GM18517 (cell line): ENCODE measurements around the gene CHIT1.

Experiments
- ATAC-seq: cut with Tn5 transposase; IDR thresholded peaks from one replicate; pipeline ENCODE4 v1.9.1; 2021; ENCODE audit warnings: mild to moderate bottlenecking, moderate library complexity; ENCODE audit not compliant: unreplicated experiment

CHIT1 gene

DNA sequence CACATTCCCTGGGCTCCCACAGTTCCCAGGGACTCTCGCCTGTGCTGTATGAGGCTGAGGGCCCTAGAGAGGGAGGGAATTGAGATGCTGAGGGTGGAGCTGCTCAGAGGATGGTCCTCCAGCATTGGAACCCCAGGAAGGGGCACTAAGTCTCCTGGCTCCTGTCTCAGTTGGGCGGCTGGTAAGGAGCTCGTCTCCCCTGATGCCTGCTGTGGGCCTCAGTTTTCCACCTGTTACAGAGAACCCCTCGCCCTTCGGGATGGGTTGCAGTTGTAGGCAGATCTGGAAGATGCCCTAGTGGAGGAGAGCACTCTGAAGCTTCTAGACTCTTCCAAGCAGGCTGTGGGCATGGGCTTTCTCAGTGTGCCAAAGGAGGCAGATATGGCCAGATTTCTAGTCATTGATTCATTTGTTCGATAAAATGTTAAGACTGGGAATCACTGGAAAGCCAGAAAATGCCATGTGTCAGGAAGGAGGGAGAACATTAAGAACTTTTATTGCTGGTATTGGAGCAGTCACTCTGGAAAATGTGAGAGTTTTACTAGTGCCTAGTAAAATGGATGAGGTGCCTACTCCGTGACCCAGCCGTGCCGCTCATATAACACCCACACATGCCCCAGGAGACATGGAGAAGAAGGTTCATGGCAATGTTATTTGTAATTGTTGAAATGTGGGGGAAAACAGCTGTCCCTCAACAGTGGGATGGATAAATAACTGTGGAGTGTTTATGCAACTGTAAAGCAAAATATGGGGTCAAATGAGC is 53.0 kb downstream of the CHIT1 start:
- ATAC-seq, result no peak

DNA sequence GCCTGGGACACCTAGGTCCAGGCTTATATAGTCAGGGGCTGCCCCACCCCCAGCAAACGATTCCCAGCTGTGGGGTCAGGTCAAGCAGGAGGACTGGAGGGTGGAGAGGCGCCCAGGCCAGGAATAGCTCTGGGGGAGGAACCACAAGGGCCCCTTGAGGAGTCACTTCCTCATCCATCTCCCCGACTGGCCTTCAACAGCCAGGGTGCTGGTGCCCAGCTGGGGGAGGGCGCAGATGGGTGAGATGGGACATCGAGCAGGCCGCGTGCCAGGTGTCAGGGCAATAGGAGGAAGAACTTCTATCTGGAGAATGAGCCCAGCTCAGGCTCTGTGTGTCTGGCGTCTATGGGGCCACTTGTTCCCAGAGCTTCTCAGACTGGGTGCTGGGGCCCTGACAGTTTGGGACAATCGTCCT is 53.6 kb downstream of the CHIT1 start:
- ATAC-seq, result no peak

DNA sequence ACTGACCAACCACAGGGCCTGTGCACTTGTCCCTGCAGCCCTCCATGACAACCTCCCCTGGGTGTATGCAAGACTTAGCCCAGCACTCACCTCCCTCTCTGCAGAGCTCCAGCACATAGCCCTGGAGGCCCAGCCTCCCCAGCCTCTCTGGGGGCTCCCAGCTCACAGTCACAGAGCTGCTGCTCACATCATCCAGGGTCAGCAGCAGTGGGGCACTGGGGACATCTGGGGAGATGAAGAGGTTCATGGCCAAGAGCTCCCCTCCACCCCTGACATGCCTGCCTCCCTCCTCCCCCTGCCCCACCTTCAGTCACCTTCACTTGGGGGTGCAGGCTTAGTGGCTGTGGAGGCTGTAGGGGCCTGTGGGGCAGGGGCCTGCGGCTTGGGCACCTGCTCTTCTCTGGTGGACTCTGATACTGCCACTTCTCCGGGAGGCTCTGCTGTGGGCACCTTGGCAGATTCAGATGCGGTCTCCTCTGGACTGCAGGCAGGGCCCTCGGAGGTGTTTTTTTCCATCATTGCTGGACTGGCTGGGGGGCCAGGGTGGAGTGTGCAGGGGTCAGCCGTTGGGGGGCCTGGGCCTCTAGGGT is 54.1 kb downstream of the CHIT1 start, which contains the start of gene MYBPH:
Gene MYBPH, minus strand, starts transcription at position 590 of the 590 bp plus-strand sequence. Its CDS starts 71 bp downstream, at position 519.
- no peak for ATAC-seq

DNA sequence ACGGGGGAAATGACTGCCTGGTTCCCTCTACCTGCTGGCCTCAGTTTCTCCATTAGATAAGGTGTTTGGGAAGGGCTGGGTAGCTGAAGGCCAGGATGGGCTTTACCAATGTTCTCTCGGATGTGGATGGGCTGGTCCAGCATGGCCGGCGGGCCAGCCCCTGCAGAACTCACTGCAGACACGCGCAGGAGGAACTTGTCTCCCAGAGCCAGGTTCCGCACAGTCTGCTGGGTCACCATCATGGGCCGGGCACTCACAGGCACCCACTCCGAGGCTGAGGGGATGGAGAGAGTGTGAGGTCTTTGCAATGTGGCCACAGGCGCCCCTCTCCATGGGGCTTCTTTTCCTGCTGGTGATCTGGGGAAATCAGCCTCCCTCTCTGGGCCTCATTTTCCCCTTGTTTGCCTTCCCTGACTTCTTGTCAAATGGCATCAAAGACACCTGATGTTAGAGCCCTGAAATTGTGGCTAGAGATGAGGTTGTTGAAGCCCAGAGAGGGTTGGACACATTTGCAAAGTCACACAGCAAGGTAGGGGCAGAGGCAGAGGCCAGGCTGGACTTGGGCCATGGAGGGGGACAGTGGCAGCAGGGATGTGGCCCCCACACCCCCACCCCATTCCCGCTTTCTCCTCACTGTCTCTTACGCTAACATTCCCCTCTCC is 55.0 kb downstream of the CHIT1 start:
- ATAC-seq, result no peak

DNA sequence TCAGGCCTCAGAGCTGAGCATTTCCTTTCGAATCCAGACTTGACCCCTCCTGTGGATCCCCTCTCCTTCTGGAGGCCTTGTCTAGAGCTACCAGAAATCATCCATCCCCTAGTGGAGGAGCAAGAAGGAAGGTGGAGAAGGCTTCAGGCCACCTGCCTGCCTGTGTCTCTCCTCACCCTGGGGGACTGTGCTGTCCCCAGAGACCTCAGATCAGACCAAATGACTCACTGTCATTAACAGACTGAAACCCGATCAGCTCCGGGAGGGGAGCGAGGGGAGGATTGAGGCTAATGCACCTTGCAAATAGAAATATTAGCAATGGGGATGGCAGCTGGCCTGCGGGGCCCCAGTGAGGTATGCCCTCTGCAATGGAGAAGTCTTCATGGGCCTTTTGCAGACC is 55.9 kb downstream of the CHIT1 start:
- ATAC-seq, result peak; percentile 91

DNA sequence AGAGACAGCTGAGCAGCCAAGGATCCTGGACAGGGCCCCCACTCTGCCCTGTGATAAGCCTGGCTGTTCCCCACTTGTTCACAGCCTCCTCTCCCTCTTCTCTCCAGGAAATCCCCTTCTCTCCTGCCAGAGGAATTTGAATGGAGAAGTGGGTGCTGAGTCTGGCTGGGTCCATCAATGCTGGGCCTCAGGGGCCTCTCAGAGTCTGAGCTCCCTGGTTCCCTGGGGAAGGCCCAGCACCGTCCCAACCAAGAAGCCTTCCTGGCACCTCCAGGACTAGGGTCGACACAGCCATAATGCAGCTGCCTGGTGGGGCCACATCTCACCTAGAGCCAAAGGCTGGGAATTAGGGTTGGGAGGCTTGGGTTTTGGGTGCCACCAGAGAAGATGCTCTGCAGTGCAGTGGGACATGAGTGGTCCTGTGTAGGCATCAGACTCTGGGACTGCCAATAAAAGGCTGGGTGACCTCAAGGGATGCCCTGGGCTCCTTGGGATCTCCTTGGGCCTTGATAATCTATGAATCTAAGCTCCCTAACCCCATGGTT is 56.4 kb downstream of the CHIT1 start:
- ATAC-seq, result no peak

GRCh38 chr1:203172184-203173010 is 57.1 kb downstream of the CHIT1 start:
- no peak for ATAC-seq

DNA sequence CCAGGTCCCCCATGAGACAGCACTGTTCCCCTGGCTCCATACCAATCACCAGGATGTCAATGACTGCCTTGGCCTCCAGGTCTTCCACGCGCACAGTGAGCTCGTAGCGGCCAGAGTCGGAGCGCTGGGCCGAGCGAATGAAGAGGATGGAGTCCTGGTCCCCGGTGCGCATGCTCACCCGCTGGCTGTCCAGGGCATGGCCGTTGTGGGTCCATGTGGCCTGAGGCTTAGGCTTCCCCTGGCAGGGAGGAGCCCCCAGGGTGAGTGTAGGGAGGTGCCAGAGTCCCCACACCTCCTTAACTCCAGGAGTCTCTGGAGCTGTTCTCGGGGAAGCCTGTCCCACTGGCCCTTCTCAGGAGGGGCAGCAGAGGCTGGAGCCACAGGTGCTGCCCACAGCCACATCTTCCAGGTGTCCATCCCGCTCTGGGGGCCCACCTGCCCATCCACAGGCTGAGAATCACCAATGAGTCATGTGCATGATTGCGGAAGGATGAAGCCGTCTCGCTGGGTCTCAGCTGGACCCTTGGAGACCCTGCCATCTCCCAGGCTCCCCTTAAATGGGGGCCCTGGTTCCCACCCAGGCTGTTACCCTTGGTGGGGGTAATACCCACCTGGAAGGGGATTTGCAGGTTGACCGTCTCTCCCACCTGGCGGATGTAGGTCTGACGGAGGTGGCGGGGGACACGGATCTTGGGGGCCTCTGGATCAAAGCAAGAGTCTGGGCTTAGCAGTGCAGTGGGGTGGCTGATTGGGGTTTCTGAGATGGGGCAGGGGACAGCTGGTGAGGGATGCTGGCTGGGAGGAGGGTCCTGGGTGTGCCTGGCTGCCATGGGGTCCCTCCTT is 57.9 kb downstream of the CHIT1 start:
- ATAC-seq, result no peak

DNA sequence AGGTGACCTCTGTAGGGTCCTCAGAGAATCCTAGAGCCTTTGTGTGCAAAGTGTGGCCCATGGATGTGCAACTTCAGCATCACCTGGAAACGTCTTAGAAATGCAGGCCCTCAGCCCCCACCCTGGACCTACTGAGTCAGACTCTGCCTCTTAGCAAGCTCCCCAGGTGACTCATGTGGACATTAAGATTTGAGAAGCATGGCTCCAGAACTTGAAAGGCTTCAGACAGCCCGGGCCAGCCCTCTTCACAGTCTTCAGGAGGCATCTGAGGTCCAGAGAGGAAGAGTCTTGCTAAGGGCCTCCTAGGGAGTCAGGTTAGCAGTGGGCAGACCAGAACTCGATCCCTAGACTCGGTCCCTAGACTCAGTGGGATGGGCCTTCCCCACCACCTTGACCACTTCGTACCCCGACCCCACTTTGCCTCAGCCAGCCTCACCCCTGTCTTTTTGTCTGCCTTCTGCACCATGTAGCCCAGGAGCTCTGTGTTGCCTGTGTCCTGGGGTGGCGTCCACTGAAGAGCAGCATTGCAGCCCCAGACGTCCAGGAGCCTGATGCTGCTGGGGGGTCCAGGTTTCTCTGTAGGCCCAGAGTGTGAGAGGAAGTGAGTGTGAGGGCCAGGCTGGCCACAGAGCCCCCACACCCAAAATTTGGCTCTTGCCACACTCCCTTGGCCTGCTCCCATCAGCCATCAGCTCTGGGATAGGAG is 58.7 kb downstream of the CHIT1 start:
- no peak for ATAC-seq

DNA sequence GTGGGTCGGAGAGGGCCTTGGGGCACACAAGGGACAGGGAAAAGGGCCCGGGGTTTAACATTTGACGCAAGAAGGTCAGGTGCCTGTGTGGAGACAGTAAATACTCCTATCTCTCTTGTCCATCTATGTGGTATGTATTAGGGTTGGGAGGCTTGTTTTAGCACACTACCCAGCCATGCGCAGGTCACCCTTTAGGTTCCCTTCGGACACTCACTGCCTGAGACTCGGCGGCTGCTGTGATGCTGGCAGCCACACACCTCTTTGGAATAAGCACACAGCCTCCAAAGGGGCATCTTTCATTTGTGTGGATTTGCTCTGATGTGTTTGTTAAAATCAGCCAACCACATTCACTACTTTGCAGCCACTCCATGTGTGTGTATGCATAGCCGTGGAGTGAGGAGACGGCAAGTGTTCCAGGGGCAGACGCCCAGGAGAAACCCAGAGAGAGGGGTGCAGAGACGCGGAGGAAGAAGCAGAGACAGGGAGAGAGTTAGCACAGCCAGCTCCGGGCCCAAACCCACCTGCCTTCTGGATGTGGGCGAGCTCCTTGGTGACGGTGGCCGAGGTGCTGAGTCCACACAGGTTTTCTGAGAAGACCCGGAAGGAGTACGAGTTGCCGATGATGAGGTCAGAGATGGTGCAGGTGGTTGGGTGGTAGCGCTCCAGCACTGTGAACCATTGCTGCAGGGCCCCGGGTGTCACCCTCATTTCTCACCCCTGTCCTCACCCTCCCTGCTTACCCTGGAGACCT is 59.5 kb downstream of the CHIT1 start:
- ATAC-seq, result no peak

- ATAC-seq, result no peak
These were observed 60.5 kb downstream of the CHIT1 start for GRCh38 chr1:203168991-203169390.

DNA sequence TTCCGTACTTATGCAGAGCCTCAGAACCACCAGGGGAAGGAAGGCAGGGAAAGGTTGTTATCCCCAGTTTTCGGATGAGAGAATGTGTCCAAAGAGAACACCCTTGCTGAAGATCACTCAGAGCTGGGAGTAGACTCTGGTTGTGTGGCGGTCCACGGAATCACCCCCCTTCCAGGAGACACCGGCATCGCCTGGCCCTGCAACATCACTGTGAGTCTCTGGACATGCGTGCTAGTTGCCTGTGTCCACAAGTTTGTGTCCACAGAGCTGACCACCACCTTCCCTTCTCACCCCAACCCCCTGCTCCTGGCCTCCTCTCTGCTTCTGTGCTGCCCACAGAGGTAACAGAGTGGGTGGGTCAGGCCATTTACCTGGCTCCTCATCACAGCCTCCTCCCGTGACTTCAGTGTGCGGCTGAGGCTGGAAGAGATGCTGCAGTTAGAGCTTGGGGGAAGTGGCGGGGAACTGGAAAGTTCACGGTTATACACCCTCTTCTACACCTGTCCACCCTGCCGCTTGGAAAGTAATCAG is 61.2 kb downstream of the CHIT1 start:
- ATAC-seq, result no peak

- ATAC-seq, result no peak
These were observed 61.6 kb downstream of the CHIT1 start for GRCh38 chr1:203167913-203168200.

GRCh38 chr1:203167026-203167912 is 62.2 kb downstream of the CHIT1 start:
- ATAC-seq, result no peak

DNA sequence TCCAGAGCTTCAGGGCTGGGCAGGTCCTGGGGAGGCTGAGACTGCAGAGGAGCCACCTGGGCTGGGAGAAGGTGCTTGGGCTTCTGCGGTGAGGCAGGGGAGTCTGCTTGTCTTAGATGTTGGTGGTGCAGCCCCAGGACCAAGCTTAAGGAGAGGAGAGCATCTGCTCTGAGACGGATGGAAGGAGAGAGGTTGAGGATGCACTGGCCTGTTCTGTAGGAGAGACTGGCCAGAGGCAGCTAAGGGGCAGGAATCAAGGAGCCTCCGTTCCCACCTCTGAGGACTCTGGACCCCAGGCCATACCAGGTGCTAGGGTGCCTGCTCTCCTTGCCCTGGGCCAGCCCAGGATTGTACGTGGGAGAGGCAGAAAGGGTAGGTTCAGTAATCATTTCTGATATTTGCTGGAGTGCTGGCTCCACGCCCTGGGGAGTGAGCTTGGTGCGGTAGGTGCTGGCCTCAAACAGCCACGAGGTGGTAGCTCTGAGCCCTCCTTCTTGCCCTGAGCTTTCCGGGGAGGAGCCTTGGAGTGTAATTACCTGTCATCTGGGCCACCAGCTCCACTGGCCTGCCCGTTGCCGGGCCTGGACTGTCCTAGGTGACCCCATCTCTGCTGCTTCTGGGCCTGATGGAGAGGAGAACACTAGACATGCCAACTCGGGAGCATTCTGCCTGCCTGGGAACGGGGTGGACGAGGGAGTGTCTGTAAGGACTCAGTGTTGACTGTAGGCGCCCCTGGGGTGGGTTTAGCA is 63.1 kb downstream of the CHIT1 start:
- no peak for ATAC-seq
